Mesenchymal stem cell (in vitro differentiated cells and primary cell): Measurements from ENCODE around the gene LPCAT1.

ENCODE experiments used
- DNase-seq: peaks from one replicate; pipeline ENCODE4 v3.0.0-alpha.2; 2013
- H2AFZ ChIP-seq: one replicate; pipeline ENCODE4 v1.6.1; 2013; ENCODE audit warnings: low read depth, mild to moderate bottlenecking, control low read depth, inconsistent platforms, low read length, moderate library complexity
- H2AK5ac ChIP-seq: 2 replicates; pipeline ENCODE4 v1.6.1; 2013; ENCODE audit warnings: low read length, moderate library complexity, mild to moderate bottlenecking, inconsistent platforms; ENCODE audit not compliant: severe bottlenecking
- H2BK120ac ChIP-seq: one replicate; pipeline ENCODE4 v1.6.1; 2013; ENCODE audit warnings: low read depth, mild to moderate bottlenecking, inconsistent platforms, low read length, moderate library complexity
- H2BK12ac ChIP-seq, 2 experiments: one replicate each; pipeline ENCODE4 v1.6.1; 2013; ENCODE audit warnings: inconsistent platforms in 2 of 2, low read length in 2 of 2, mild to moderate bottlenecking in 2 of 2, moderate library complexity in 2 of 2, control low read depth in 1 of 2
- H2BK15ac ChIP-seq: one replicate; pipeline ENCODE4 v1.6.1; 2013; ENCODE audit warnings: mild to moderate bottlenecking, low read depth, inconsistent platforms; ENCODE audit not compliant: poor library complexity, severe bottlenecking
- H2BK5ac ChIP-seq: 2 replicates; pipeline ENCODE4 v1.6.1; 2013; ENCODE audit warnings: low read depth, mild to moderate bottlenecking, low read length, control low read depth, inconsistent platforms; ENCODE audit not compliant: poor library complexity, severe bottlenecking
- H3K14ac ChIP-seq, 2 experiments: one replicate each; pipeline ENCODE4 v1.6.1; 2013; ENCODE audit warnings: inconsistent platforms in 2 of 2, low read length in 2 of 2, control low read depth in 1 of 2, mild to moderate bottlenecking in 1 of 2, moderate library complexity in 1 of 2
- H3K18ac ChIP-seq, 2 experiments: one replicate each; pipeline ENCODE4 v1.6.1; 2013; ENCODE audit warnings: inconsistent platforms in 2 of 2, low read length in 2 of 2, control low read depth in 1 of 2, low read depth in 1 of 2, mild to moderate bottlenecking in 1 of 2
- H3K23ac ChIP-seq, 2 experiments: one replicate each; pipeline ENCODE4 v1.6.1; 2013; ENCODE audit warnings: inconsistent platforms in 2 of 2, low read length in 2 of 2, mild to moderate bottlenecking in 2 of 2, moderate library complexity in 2 of 2, control low read depth in 1 of 2
- H3K27ac ChIP-seq: 2 replicates; pipeline ENCODE4 v1.5.1; 2013; ENCODE audit warnings: mild to moderate bottlenecking, moderate library complexity, low read length, control low read depth, inconsistent platforms; ENCODE audit not compliant: poor library complexity, severe bottlenecking
- H3K27me3 ChIP-seq, 2 experiments: 2 replicates each; pipeline versions ENCODE4 v1.6.1 to v1.7.0; 2013; ENCODE audit warnings: low read length in 2 of 2, mild to moderate bottlenecking in 2 of 2, moderate library complexity in 2 of 2, control low read depth in 1 of 2, inconsistent platforms in 1 of 2; ENCODE audit not compliant: control insufficient read depth in 1 of 2, insufficient read depth in 1 of 2
- H3K36me3 ChIP-seq, 2 experiments: 2 replicates each; pipeline versions ENCODE4 v1.6.1 to v1.7.0; 2013; ENCODE audit warnings: low read length in 2 of 2, control low read depth in 1 of 2, inconsistent platforms in 1 of 2, low read depth in 1 of 2, mild to moderate bottlenecking in 1 of 2; ENCODE audit not compliant: insufficient read depth in 2 of 2, control insufficient read depth in 1 of 2
- H3K4ac ChIP-seq, 2 experiments: one replicate each; pipeline ENCODE4 v1.6.1; 2013; ENCODE audit warnings: inconsistent platforms in 2 of 2, low read length in 2 of 2, mild to moderate bottlenecking in 2 of 2, moderate library complexity in 2 of 2, control low read depth in 1 of 2, low read depth in 1 of 2
- H3K4me1 ChIP-seq: 2 replicates; pipeline ENCODE4 v1.6.1; 2013; ENCODE audit warnings: low read depth, low read length, control low read depth; ENCODE audit not compliant: control insufficient read depth, insufficient read depth
- H3K4me2 ChIP-seq: 2 replicates; pipeline ENCODE4 v1.6.1; 2013; ENCODE audit warnings: low read length, mild to moderate bottlenecking, inconsistent platforms; ENCODE audit not compliant: poor library complexity, severe bottlenecking
- H3K4me3 ChIP-seq, 2 experiments: 2 replicates each; pipeline versions ENCODE4 v1.5.1 to v1.7.0; 2013; ENCODE audit warnings: low read length in 2 of 2, mild to moderate bottlenecking in 2 of 2, control low read depth in 1 of 2, low read depth in 1 of 2; ENCODE audit not compliant: insufficient read depth in 1 of 2
- H3K79me1 ChIP-seq: replicated peaks from 2 replicates; pipeline ENCODE4 v1.6.1; 2013; ENCODE audit warnings: mild to moderate bottlenecking, control low read depth, low read length, inconsistent platforms; ENCODE audit not compliant: poor library complexity, severe bottlenecking
- H3K9ac ChIP-seq: 2 replicates; pipeline ENCODE4 v1.7.0; 2013; ENCODE audit warnings: mild to moderate bottlenecking, low read length, moderate library complexity
- H3K9me3 ChIP-seq: 2 replicates; pipeline ENCODE4 v1.7.0; 2013; ENCODE audit warnings: mild to moderate bottlenecking, low read length; ENCODE audit not compliant: control insufficient read depth
- H4K8ac ChIP-seq: one replicate; pipeline ENCODE4 v1.6.1; 2013; ENCODE audit warnings: inconsistent platforms, mild to moderate bottlenecking, low read length, moderate library complexity
- H4K91ac ChIP-seq: one replicate; pipeline ENCODE4 v1.6.1; 2013; ENCODE audit warnings: mild to moderate bottlenecking, low read length, inconsistent platforms
- WGBS: methylation state at CpG from one replicate; pipeline ENCODE4 v1.1.7; 2013; ENCODE audit warnings: mixed read lengths; 5-methylcytosine and 5-hydroxymethylcytosine counted together

LPCAT1 gene

GRCh38 chr5:1436681-1437080 is 87.1 kb downstream of the LPCAT1 start:
- H2BK12ac ChIP-seq, result no peak overlapping the region
- peaks cover 25% of the 10 kb centered on the region for H3K9me3 ChIP-seq
- DNase-seq, result no peak
- no peak overlapping the region for H2BK120ac ChIP-seq
- H3K14ac ChIP-seq, result no peak overlapping the region
- H2AK5ac ChIP-seq, result no peak overlapping the region
- peaks cover 17 to 35% of the 10 kb centered on the region in 2 experiments for H3K27me3 ChIP-seq
- no peak overlapping the region for H4K91ac ChIP-seq
- no peak overlapping the region for H4K8ac ChIP-seq
- no peak overlapping the region for H3K18ac ChIP-seq
- no peaks in the 10 kb centered on the region for H3K36me3 ChIP-seq
- WGBS, result 93% methylated on average over 16 of the region's 16 CpGs
- H2BK15ac ChIP-seq, result no peak overlapping the region
- no peak overlapping the region for H3K9ac ChIP-seq
- H3K4ac ChIP-seq, result no peak overlapping the region
- H2AFZ ChIP-seq, result no peak overlapping the region
- no peak overlapping the region for H3K4me2 ChIP-seq
- H3K79me1 ChIP-seq, result no peaks in the 10 kb centered on the region
- no peak overlapping the region for H3K23ac ChIP-seq
- H3K4me3 ChIP-seq, result no peak overlapping the region
- H3K27ac ChIP-seq, result no peak overlapping the region
- no peak overlapping the region for H2BK5ac ChIP-seq
- peaks cover 3% of the 10 kb centered on the region for H3K4me1 ChIP-seq

DNA sequence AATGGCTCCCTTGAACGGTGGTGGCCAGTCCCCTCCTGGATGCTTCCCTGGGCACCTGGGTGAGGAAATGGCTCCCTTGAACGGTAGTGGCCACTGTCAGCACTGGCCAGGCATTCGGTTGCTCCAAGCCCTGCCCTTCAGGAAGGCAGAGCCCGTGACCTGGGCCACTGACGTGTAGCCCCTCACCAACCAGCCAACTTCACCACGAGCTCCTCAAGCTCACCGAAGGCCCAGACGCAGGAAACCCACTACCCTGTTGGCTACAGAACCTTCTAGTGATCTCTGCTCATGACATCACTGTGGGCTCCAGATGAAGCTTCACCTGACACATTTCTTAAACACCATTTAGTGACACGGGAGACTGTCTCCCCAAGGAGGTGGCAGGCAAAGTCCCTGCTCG is 87.7 kb downstream of the LPCAT1 start:
- Histone ChIP-seq H3K9ac (no peak overlapping the region), H3K27ac (no peak overlapping the region), H2BK120ac (no peak overlapping the region), H3K4me1 (peaks cover 3% of the 10 kb centered on the region), H3K36me3 (no peaks in the 10 kb centered on the region), H4K8ac (no peak overlapping the region), H4K91ac (no peak overlapping the region), H3K4me2 (no peak overlapping the region), H2BK12ac (no peak overlapping the region), H3K23ac (no peak overlapping the region), H3K14ac (no peak overlapping the region), H3K9me3 (peaks cover 25% of the 10 kb centered on the region), H3K4ac (no peak overlapping the region), H3K18ac (no peak overlapping the region), H2AFZ (no peak overlapping the region), H3K4me3 (no peak overlapping the region), H3K79me1 (no peaks in the 10 kb centered on the region), H2BK15ac (no peak overlapping the region), H2AK5ac (no peak overlapping the region), H3K27me3 (peaks cover 13 to 28% of the 10 kb centered on the region in 2 experiments), H2BK5ac (no peak overlapping the region)
- WGBS, result 82% methylated on average over 10 of the region's 10 CpGs
- no peak for DNase-seq

- Histone ChIP-seq H2BK120ac (no peak overlapping the region), H3K9ac (no peak overlapping the region), H3K27me3 (peaks cover 13 to 21% of the 10 kb centered on the region in 2 experiments), H2BK5ac (no peak overlapping the region), H3K23ac (no peak overlapping the region), H4K8ac (no peak overlapping the region), H3K4me1 (peaks cover 3% of the 10 kb centered on the region), H2BK12ac (no peak overlapping the region), H4K91ac (no peak overlapping the region), H2AK5ac (no peak overlapping the region), H3K14ac (no peak overlapping the region), H3K27ac (no peak overlapping the region), H3K18ac (no peak overlapping the region), H3K4ac (no peak overlapping the region), H3K36me3 (no peaks in the 10 kb centered on the region), H3K4me2 (no peak overlapping the region), H2BK15ac (no peak overlapping the region), H2AFZ (no peak overlapping the region), H3K9me3 (peaks cover 19% of the 10 kb centered on the region), H3K4me3 (no peak overlapping the region), H3K79me1 (no peaks in the 10 kb centered on the region)
- no peak for DNase-seq
- WGBS, result 88% methylated on average over 2 of the region's 2 CpGs
These were observed 88.4 kb downstream of the LPCAT1 start for GRCh38 chr5:1435369-1435768.

- Histone ChIP-seq H4K8ac (no peak overlapping the region), H2BK12ac (no peak overlapping the region), H2AK5ac (no peak overlapping the region), H3K79me1 (no peaks in the 10 kb centered on the region), H2BK15ac (no peak overlapping the region), H2AFZ (no peak overlapping the region), H2BK120ac (no peak overlapping the region), H3K27ac (no peak overlapping the region), H3K4me1 (no peaks in the 10 kb centered on the region), H3K9ac (no peak overlapping the region), H3K27me3 (no peaks in the 10 kb centered on the region), H4K91ac (no peak overlapping the region), H3K4me2 (no peak overlapping the region), H3K4me3 (no peak overlapping the region), H3K18ac (no peak overlapping the region), H3K23ac (no peak overlapping the region), H3K36me3 (no peaks in the 10 kb centered on the region), H3K14ac (no peak overlapping the region), H3K9me3 (peaks cover 42% of the 10 kb centered on the region), H2BK5ac (no peak overlapping the region), H3K4ac (no peak overlapping the region)
- no peak for DNase-seq
- WGBS, result 92% methylated on average over 15 of the region's 15 CpGs
These were observed 91.5 kb downstream of the LPCAT1 start for GRCh38 chr5:1432296-1432695.
